Small intestine (tissue), 7 donors: ENCODE data around the gene FGF3. TPM values are rescaled to one million over a fixed set of nuclear protein-coding genes. Genes with fewer than 3 reads are reported as not detected.

Experiments
- DNase-seq, 2 donors: peaks; one replicate each; pipeline versions ENCODE4 v3.0.0 to v3.0.0-alpha.2; 2013
- FAIRE-seq: peaks from 2 replicates; lab custom pipeline; 2012; peaks lifted over from hg19 to GRCh38; lab: Jason Lieb, UNC
- H3K27ac ChIP-seq, 3 donors: one replicate each; pipeline ENCODE4 v1.5.1; 2013; ENCODE audit warnings: low read length in 2 of 3, mild to moderate bottlenecking in 2 of 3, control low read depth in 1 of 3, inconsistent platforms in 1 of 3, low read depth in 1 of 3, moderate library complexity in 1 of 3
- H3K27me3 ChIP-seq, 3 donors: one replicate each; pipeline ENCODE4 v1.6.1; 2013; ENCODE audit warnings: low read length in 3 of 3, inconsistent platforms in 1 of 3; ENCODE audit not compliant: control insufficient read depth in 3 of 3, insufficient read depth in 3 of 3
- H3K36me3 ChIP-seq, 3 donors: one replicate each; pipeline ENCODE4 v1.6.1; 2013; ENCODE audit warnings: low read length in 3 of 3, inconsistent platforms in 1 of 3, low read depth in 1 of 3, mild to moderate bottlenecking in 1 of 3, moderate library complexity in 1 of 3; ENCODE audit not compliant: control insufficient read depth in 3 of 3, insufficient read depth in 2 of 3
- H3K4me1 ChIP-seq, 3 donors: one replicate each; pipeline ENCODE4 v1.6.1; 2013; ENCODE audit warnings: low read length in 2 of 3, inconsistent platforms in 1 of 3, low read depth in 1 of 3, mild to moderate bottlenecking in 1 of 3, moderate library complexity in 1 of 3; ENCODE audit not compliant: control insufficient read depth in 3 of 3, insufficient read depth in 2 of 3
- H3K4me3 ChIP-seq, 3 donors: one replicate each; pipeline ENCODE4 v1.5.1; 2013; ENCODE audit warnings: low read length in 3 of 3, control low read depth in 1 of 3, inconsistent platforms in 1 of 3, low read depth in 1 of 3, mild to moderate bottlenecking in 1 of 3, moderate library complexity in 1 of 3
- H3K9me3 ChIP-seq, 2 donors: one replicate each; pipeline ENCODE4 v1.6.1; 2013; ENCODE audit warnings: low read depth in 1 of 2, low read length in 1 of 2; ENCODE audit not compliant: control insufficient read depth in 2 of 2, insufficient read depth in 1 of 2
- WGBS, 3 donors: extraction: QIAGEN DNeasy Blood & Tissue Kit; methylation state at CpG; one replicate each; pipeline ENCODE4 v1.1.7; 2013; 5-methylcytosine and 5-hydroxymethylcytosine counted together
- polyA plus RNA-seq, 4 donors: library from polyadenylated mRNA; stranded (reverse) in 3 of 4; unstranded in 1 of 4; fragments of 200-250 nt in 3 of 4; fragments of 120-200 nt in 1 of 4; gene quantifications; one replicate each; pipeline versions ENCODE4 v1.2.1 to v1.2.3, GENCODE V29; 2013
- donor health status: healthy with polysubstance abuse.
- donor health status: control.
- donor health status: control.
- donor health status: Bipolar disorder and iron deficiency.
- donor health status: healthy.

Gene FGF3
- polyA plus RNA-seq, 4 donors: not detected

GRCh38 chr11:69831985-69832384, 12.8 kb upstream of the FGF3 start:
- Histone ChIP-seq H3K9me3 (peaks cover 0 to 11% of the 10 kb centered on the region in 2 donors), H3K4me1 (peaks cover 0 to 11% (median 2%) of the 10 kb centered on the region in 3 donors), H3K27me3 (peaks cover 0 to 3% (median 0%) of the 10 kb centered on the region in 3 donors), H3K36me3 (peaks cover 0 to 2% (median 0%) of the 10 kb centered on the region in 3 donors), H3K27ac (no peak overlapping the region), H3K4me3 (no peak overlapping the region)
- 76 to 94% (median 82%) methylated on average over 2 of the region's 2 CpGs for WGBS, 3 donors
- DNase-seq: no peak
- no peak for FAIRE-seq

- FAIRE-seq (no peak), DNase-seq (no peak)
- Histone ChIP-seq H3K27me3 (peaks cover 0 to 3% (median 0%) of the 10 kb centered on the region in 3 donors), H3K4me3 (no peak overlapping the region), H3K4me1 (peaks cover 0 to 17% (median 2%) of the 10 kb centered on the region in 3 donors), H3K36me3 (peaks cover 0 to 2% (median 0%) of the 10 kb centered on the region in 3 donors), H3K27ac (no peak overlapping the region), H3K9me3 (peaks cover 0 to 11% of the 10 kb centered on the region in 2 donors)
- WGBS, 3 donors: 88 to 96% (median 92%) methylated on average over 11 of the region's 11 CpGs
Measured at GRCh38 chr11:69830086-69830485, 10.9 kb upstream of the FGF3 start.

- H3K4me1 ChIP-seq: peaks cover 0 to 27% (median 2%) of the 10 kb centered on the region in 3 donors
- peaks cover 0 to 2% (median 0%) of the 10 kb centered on the region in 3 donors for H3K36me3 ChIP-seq
- peak overlapping the region in 2 of 3 donors; percentile 46 to 54 for H3K27ac ChIP-seq
- 13 to 65% (median 28%) methylated on average over 6 of the region's 6 CpGs for WGBS, 3 donors
- H3K4me3 ChIP-seq: no peak overlapping the region
- peaks cover 0 to 11% of the 10 kb centered on the region in 2 donors for H3K9me3 ChIP-seq
- FAIRE-seq: no peak
- peaks cover 0 to 3% (median 0%) of the 10 kb centered on the region in 3 donors for H3K27me3 ChIP-seq
- DNase-seq: peak; percentile 77 to 79
Measured at GRCh38 chr11:69828971-69829344, 9.7 kb upstream of the FGF3 start.

GRCh38 chr11:69828276-69828970, 9.2 kb upstream of the FGF3 start:
- peaks cover 0 to 33% (median 2%) of the 10 kb centered on the region in 3 donors for H3K4me1 ChIP-seq
- no peak for FAIRE-seq
- H3K36me3 ChIP-seq: peaks cover 0 to 2% (median 0%) of the 10 kb centered on the region in 3 donors
- H3K27ac ChIP-seq: peak overlapping the region in 2 of 3 donors; percentile 46 to 54
- H3K9me3 ChIP-seq: peaks cover 0 to 11% of the 10 kb centered on the region in 2 donors
- H3K27me3 ChIP-seq: peaks cover 0 to 3% (median 0%) of the 10 kb centered on the region in 3 donors
- 23 to 61% (median 43%) methylated on average over 12 of the region's 12 CpGs for WGBS, 3 donors
- no peak overlapping the region for H3K4me3 ChIP-seq
- peak; percentile 50 to 70 for DNase-seq

GRCh38 chr11:69826773-69827172, 7.6 kb upstream of the FGF3 start:
- H3K4me3 ChIP-seq: no peak overlapping the region
- DNase-seq (no peak), FAIRE-seq (no peak)
- peaks cover 0 to 11% of the 10 kb centered on the region in 2 donors for H3K9me3 ChIP-seq
- peaks cover 0 to 12% (median 5%) of the 10 kb centered on the region in 3 donors for H3K27me3 ChIP-seq
- peaks cover 0 to 2% (median 0%) of the 10 kb centered on the region in 3 donors for H3K36me3 ChIP-seq
- H3K27ac ChIP-seq: no peak overlapping the region
- H3K4me1 ChIP-seq: peaks cover 0 to 36% (median 2%) of the 10 kb centered on the region in 3 donors
- 90 to 92% (median 91%) methylated on average over 10 of the region's 10 CpGs for WGBS, 3 donors

GRCh38 chr11:69825941-69826340, 6.7 kb upstream of the FGF3 start:
- no peak for FAIRE-seq
- peaks cover 0 to 2% (median 0%) of the 10 kb centered on the region in 3 donors for H3K36me3 ChIP-seq

GRCh38 chr11:69825037-69825834, 6.0 kb upstream of the FGF3 start:
- peaks cover 0 to 27% (median 5%) of the 10 kb centered on the region in 3 donors for H3K27me3 ChIP-seq
- WGBS, 3 donors: 49 to 74% (median 58%) methylated on average over 20 of the region's 20 CpGs
- DNase-seq (peak in 1 of 2 donors; percentile 74), FAIRE-seq (no peak)
- H3K27ac ChIP-seq: no peak overlapping the region
- H3K36me3 ChIP-seq: peaks cover 0 to 2% (median 0%) of the 10 kb centered on the region in 3 donors
- no peak overlapping the region for H3K4me3 ChIP-seq
- H3K9me3 ChIP-seq: peaks cover 0 to 11% of the 10 kb centered on the region in 2 donors
- peaks cover 0 to 36% (median 2%) of the 10 kb centered on the region in 3 donors for H3K4me1 ChIP-seq

More at GRCh38 chr11:69825941-69826340, 6.7 kb upstream of the FGF3 start:
- Histone ChIP-seq H3K27me3 (peaks cover 0 to 20% (median 5%) of the 10 kb centered on the region in 3 donors), H3K4me1 (peaks cover 0 to 36% (median 2%) of the 10 kb centered on the region in 3 donors), H3K4me3 (no peak overlapping the region), H3K27ac (no peak overlapping the region), H3K9me3 (peaks cover 0 to 11% of the 10 kb centered on the region in 2 donors)
- DNase-seq: no peak
- WGBS, 3 donors: 46 to 58% (median 52%) methylated on average over 8 of the region's 8 CpGs
